LNCaP clone FGC (cell line): ENCODE data around the gene CNTN5.

ENCODE experiments used
- DNase-seq: peaks from one replicate; pipeline ENCODE4 v3.0.0-alpha.2; 2011; ENCODE audit warnings: low read depth
- H3K4me3 ChIP-seq: 2 replicates; pipeline ENCODE4 v1.5.1; 2011; ENCODE audit warnings: mild to moderate bottlenecking, low read depth, low read length, control low read depth
- TF ChIP-seq, protein P1 (sequence below): IDR thresholded peaks from 2 replicates; pipeline ENCODE4 v1.5.1; 2012; ENCODE audit warnings: mild to moderate bottlenecking; ENCODE audit not compliant: control insufficient read depth, insufficient read depth; ENCODE audit errors: extremely low read depth

Gene CNTN5

DNA sequence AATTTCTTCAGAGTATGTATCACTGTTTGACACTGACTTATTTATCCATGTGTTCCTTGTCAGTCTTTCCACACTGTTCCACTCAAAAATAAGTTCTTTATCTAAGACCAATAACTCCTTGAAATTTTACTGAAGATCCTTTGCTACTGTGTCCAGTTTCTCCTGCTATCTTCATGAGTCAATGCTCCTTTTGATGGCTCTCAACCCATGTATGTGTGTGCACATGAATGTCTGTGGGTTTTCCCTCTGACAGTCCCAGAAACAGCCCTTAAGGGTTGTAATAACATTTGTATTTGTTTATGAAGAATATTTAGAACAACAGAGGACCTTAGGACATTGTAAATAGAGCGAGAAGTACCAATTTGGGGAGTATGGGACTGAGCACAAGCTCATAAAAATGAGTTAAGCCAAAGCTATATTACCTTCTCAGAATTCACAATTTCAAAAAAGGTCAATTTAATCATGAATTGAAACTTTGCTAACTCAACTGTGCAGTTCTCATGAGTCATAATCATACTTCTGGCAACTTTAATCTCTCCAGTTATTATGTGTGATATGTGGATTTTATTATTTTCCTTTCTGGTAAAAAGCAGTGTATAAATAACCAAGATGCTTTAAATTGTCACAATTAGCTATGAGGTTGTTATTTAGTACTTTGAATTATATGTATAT, 533.6 kb downstream of the CNTN5 start:
- no peak for DNase-seq
- TF ChIP-seq, protein P1, sequence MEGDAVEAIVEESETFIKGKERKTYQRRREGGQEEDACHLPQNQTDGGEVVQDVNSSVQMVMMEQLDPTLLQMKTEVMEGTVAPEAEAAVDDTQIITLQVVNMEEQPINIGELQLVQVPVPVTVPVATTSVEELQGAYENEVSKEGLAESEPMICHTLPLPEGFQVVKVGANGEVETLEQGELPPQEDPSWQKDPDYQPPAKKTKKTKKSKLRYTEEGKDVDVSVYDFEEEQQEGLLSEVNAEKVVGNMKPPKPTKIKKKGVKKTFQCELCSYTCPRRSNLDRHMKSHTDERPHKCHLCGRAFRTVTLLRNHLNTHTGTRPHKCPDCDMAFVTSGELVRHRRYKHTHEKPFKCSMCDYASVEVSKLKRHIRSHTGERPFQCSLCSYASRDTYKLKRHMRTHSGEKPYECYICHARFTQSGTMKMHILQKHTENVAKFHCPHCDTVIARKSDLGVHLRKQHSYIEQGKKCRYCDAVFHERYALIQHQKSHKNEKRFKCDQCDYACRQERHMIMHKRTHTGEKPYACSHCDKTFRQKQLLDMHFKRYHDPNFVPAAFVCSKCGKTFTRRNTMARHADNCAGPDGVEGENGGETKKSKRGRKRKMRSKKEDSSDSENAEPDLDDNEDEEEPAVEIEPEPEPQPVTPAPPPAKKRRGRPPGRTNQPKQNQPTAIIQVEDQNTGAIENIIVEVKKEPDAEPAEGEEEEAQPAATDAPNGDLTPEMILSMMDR = no peak
- no peak overlapping the region for H3K4me3 ChIP-seq

DNA sequence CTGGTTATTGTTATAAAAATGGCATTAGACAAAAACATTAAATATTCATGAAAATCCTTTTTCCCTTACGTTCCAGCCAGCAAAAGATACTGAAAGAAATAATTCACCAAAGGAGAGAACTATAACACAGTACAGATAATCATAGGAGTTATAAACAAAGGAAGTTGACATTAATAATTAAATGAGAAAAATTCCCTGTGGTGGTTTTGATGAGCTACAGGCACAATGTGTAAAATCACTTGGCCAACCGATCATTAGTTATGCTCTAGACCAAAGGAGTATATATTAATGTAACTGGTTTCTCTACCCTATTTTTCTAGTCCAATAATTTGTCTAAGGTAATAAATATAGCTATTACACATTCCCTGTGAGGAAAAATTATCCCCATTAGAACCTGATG, 534.7 kb downstream of the CNTN5 start:
- DNase-seq = no peak
- H3K4me3 ChIP-seq = no peak overlapping the region
- TF ChIP-seq, protein P1 = no peak

DNA sequence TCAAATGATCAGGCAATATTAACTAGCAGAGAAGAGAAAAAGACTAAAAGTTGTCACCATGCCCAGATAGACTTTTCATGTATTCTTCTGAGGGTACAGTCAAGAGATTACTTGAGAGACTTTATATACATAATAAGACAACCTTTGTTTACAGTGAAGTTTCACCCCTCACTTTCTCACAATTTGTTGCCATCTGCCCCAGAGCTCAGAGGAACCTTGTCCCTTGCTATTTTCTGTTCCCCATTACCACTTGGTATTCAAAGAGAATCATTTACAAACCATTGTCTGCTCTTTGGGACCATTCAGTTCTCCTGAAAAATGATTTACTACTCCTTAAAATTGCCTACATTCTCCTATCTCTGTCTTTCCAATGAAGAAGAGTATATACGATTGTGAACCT, 544.6 kb downstream of the CNTN5 start:
- TF ChIP-seq, protein P1 = no peak
- no peak overlapping the region for H3K4me3 ChIP-seq
- DNase-seq = no peak

DNA sequence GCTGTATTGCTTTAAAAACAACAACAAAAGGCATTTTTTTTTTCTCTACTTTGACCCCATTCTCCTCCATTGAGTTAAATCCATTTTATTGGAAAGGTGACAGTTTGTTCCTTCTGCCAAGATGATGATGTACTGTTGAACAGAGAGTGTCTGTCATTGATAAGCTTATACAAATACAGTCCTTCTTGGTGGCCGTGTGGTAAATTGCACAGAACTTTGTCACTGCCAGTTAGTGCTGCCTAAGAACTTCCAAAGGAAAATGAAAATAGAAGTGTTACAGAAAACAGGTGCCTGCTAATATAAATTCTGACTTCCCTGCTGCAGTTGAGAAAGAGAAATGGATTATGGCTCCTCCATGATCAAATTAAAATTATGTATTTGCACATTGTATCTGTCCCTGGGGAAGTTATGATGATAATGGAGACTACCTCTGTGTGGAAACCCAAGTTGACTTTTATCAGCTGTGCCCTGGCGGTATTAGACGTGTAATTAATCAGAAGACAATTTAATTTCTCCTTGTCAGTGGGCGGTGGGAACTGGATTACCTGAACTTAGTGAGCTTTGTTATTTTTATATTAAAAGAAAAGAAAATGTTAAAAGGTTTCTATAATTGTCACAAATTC, 546.7 kb downstream of the CNTN5 start:
- no peak for DNase-seq
- H3K4me3 ChIP-seq = no peak overlapping the region
- TF ChIP-seq, protein P1 = no peak

DNA sequence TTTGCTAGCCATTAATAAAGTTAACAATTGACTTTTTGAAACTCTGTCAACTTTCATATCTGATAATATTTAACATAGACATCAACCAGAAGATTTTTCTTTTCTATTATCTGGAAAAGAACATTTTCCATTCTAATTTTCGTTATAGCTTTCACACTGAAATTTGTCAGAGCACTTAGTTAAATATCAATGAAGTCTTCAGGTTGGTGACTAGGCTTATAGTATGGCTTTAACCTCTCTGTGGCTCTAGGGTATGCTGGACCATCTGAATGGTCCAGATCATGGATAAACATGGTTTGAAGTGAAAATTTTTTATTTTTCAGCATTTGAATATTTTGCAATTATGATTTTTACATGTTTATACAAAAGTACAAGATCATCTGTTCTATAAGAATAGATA, 548.1 kb downstream of the CNTN5 start:
- no peak overlapping the region for H3K4me3 ChIP-seq
- TF ChIP-seq, protein P1 = no peak
- no peak for DNase-seq

DNA sequence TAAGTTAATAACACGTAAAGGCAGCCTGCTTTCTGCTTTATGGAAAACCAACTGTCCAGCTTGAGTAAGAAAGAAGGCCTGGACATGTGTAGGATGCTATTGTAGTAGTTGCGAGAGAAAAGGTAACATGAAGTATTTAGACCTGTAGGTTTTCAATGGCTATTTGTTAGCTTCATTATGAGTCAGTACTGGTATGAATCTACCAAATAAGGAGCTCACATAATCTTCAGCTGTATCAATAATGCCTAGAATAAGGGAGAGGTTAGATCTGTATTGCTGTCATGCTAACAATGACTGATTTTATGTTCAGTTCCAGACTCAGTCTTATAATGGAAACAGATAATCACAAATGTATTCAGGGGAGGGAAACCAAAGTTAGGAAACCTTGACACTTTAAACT, 550.3 kb downstream of the CNTN5 start:
- TF ChIP-seq, protein P1 = no peak
- H3K4me3 ChIP-seq = no peak overlapping the region
- DNase-seq = no peak

DNA sequence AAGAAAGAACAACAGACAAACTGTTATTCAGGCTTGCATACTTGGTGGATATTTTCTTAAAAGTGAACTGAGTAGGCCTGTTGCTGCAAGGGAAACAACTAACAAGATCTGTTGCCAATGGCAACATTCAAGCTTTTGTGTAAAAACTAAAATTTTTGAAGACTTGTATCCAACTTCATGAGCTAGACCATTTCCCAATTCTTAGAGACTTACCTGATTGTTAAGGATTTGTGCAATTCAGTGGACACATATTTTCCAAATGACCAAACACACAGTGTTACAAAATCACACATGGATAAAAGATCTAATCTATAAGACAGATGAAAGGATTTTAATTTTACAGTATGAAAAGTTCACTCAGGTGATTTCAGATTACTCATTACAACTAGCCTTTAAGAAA, 564.1 kb downstream of the CNTN5 start:
- TF ChIP-seq, protein P1 = no peak
- H3K4me3 ChIP-seq = no peak overlapping the region

More for the DNA sequence above, 564.1 kb downstream of the CNTN5 start:
- no peak for DNase-seq
